BLaER1 treated with 17β-estradiol and CSF1 and Interleukin-3, amounts not matched to agents 10 nM and 100 nM (cell line): ENCODE measurements around the gene GRM4.

Experiments
- H3K27ac ChIP-seq, 11 experiments: shearing (Covaris generic); formaldehyde crosslinking; 2 replicates each; pipeline ENCODE4 v1.8.1; 2022
- H3K27me3 ChIP-seq, 11 experiments: shearing (Covaris generic); formaldehyde crosslinking; 2 replicates each; pipeline ENCODE4 v1.8.1; 2022
- H3K36me3 ChIP-seq, 11 experiments: shearing (Covaris generic); formaldehyde crosslinking; 2 replicates each; pipeline ENCODE4 v1.8.1; 2022
- H3K4me1 ChIP-seq, 10 experiments: shearing (Covaris generic); formaldehyde crosslinking; 2 replicates each; pipeline ENCODE4 v1.8.1; 2022
- H3K4me2 ChIP-seq, 11 experiments: shearing (Covaris generic); formaldehyde crosslinking; 2 replicates each; pipeline ENCODE4 v1.8.1; 2022
- H3K4me3 ChIP-seq, 10 experiments: shearing (Covaris generic); formaldehyde crosslinking; 2 replicates each; pipeline ENCODE4 v1.8.1; 2022
- H3K9ac ChIP-seq, 11 experiments: shearing (Covaris generic); formaldehyde crosslinking; 2 replicates each; pipeline ENCODE4 v1.8.1; 2022
- H3K9me3 ChIP-seq, 11 experiments: shearing (Covaris generic); formaldehyde crosslinking; replicated peaks in 1 of 11; 2 replicates each; pipeline ENCODE4 v1.8.1; 2022
- H4K20me1 ChIP-seq, 11 experiments: shearing (Covaris generic); formaldehyde crosslinking; 2 replicates each; pipeline ENCODE4 v1.8.1; 2022
- Cebpa-rat ChIP-seq, 11 experiments: shearing (Covaris generic); IDR thresholded peaks; 2 replicates each; pipeline ENCODE4 v1.8.1; 2022

Gene GRM4

DNA sequence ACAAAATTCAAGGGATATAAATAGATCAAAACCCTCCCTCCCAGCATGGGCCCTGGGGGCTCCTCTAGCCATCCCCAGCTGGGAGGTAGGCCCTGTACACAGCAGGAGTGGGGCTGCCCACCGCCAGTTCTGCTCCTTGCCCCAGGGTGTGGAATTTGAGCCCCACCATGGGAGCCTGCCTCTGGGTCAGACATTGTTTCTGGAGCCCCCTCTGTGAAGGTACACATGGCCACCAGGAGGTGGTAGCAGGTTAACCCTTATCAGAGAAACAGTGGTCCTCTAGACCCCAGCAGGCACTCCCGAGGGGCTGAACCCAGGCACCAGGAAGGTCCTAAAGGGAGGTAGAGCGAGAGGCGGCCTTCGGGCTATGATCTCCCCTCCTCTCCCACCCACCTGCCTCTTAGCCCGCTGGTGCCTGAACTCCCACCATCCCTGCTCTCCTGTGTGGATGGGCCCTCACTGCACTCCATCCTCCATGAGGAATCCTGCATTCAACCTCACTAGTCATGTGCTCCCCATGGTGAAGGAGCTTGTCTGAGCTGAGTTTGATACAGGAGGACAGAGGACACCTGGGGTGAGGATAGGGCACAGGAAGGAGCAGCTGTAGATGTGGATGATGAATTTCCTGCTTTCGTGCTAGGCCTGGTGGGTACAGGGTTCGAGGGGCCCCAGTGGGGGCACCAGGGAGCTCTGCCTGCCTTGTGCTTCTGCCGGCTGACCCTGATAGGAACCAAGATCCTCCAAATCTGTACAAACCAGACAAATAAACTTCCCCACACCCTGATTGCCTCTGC lies 114.9 kb downstream of the GRM4 start:
- H3K4me2 ChIP-seq: peak overlapping the region in 10 of 11 experiments; percentile 23 to 84 (median 70); a peak in 19 of 22 replicates
- H4K20me1 ChIP-seq: peaks cover 0 to 27% (median 0%) of the 10 kb centered on the region in 11 experiments; a peak in 3 of 22 replicates
- no peak overlapping the region for H3K4me3 ChIP-seq
- peak overlapping the region in 2 of 11 experiments; percentile 18 to 54; a peak in 2 of 22 replicates for H3K9ac ChIP-seq
- H3K27ac ChIP-seq: 0 out of 22 replicates have a peak overlapping the region, but pooled peaks of 2 of the 11 experiments have one; percentile 22 to 34
- no peaks in the 10 kb centered on the region for H3K27me3 ChIP-seq
- no peaks in the 10 kb centered on the region for H3K9me3 ChIP-seq
- H3K4me1 ChIP-seq: peaks cover 0 to 32% (median 25%) of the 10 kb centered on the region in 10 experiments; a peak in 17 of 20 replicates
- no peak for TF ChIP-seq Cebpa-rat (IDR thresholded peaks at IDR 0.05)
- H3K36me3 ChIP-seq: no peaks in the 10 kb centered on the region

DNA sequence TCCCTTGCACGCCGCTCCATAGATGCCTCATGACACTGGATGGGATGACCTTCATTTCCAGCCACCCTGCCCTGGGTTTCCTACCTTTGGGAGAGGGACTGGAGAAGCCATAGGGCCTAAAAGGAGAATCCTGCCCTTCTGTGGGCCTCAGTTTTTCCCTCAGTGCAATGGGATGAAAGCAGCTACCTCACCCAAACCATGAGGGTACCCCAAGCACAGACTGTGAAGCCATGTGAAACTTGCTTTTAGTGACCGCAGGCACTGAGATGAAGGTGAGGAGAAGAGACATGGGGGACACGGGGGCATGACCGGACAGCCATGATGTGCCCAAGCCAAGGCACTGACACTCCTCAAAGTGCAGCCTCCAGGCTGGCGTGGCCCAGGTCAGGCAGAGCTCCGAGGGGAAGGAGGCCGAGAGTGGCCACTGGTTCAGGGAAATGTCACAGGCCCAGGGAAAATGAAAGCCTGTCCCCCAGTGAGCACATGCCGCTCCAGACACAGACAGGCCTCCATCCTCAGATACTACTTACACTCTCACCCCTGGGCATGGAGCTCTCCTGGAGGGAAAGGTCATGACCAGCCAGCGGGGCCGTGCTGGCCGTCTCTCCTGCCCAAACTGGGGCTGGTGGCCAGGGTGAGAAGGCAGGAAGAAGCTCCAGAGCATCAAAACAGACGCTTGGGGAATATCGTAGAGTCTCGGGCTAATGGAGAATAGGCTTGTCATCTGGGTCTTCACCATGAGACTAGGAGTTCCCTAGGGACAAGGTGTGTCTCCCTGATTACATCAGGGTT lies 116.2 kb downstream of the GRM4 start:
- Histone ChIP-seq H3K4me3 (no peak overlapping the region), H3K9me3 (no peaks in the 10 kb centered on the region), H3K36me3 (no peaks in the 10 kb centered on the region), H4K20me1 (peaks cover 0 to 29% (median 0%) of the 10 kb centered on the region in 11 experiments; a peak in 3 of 22 replicates), H3K4me1 (peaks cover 0 to 44% (median 34%) of the 10 kb centered on the region in 10 experiments; a peak in 17 of 20 replicates), H3K9ac (no peak overlapping the region), H3K27me3 (no peaks in the 10 kb centered on the region), H3K27ac (no peak overlapping the region), H3K4me2 (peak overlapping the region in 6 of 11 experiments; percentile 61 to 84 (median 72); a peak in 11 of 22 replicates)
- TF ChIP-seq Cebpa-rat (IDR thresholded peaks at IDR 0.05): no peak

DNA sequence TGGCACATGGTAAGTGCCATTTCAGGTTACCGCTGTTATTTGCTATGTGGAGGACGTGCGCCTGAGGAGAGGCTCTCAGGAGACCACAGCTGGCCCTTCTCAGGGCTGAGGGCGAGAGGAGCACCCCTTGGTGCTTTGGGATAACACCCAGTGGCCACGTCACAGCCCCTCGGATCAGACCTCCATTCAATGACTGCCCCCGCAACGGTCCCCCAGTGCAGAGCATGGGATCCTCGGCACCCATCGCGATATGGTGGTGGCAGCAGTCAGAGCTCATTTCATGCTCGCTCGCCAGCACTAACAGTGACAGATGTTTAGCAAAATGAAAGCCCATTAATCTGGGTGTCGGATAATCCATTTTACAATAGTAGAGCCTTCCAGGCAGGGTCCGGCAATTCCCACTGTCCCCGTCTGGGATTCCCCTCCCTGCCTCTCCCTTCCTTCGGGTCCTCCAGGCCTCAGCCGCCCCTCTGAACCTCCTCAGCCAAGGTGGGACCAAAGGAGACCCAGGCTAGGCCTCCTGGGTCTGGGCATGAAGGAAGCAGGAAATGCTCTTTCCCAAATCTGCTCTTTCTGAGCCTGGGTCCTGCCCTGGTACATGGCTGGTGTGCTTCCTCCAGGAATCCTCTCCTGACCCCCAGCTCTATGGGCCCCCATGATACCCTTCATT lies 117.1 kb downstream of the GRM4 start:
- H3K9ac ChIP-seq: no peak overlapping the region
- no peak for TF ChIP-seq Cebpa-rat (IDR thresholded peaks at IDR 0.05)
- no peaks in the 10 kb centered on the region for H3K36me3 ChIP-seq
- peaks cover 0 to 44% (median 34%) of the 10 kb centered on the region in 10 experiments; a peak in 17 of 20 replicates for H3K4me1 ChIP-seq
- H3K4me3 ChIP-seq: no peak overlapping the region
- no peak overlapping the region for H3K4me2 ChIP-seq
- peaks cover 0 to 4% (median 0%) of the 10 kb centered on the region in 11 experiments; a peak in 2 of 22 replicates for H3K9me3 ChIP-seq
- H4K20me1 ChIP-seq: peaks cover 0 to 23% (median 0%) of the 10 kb centered on the region in 11 experiments; a peak in 3 of 22 replicates
- H3K27ac ChIP-seq: no peak overlapping the region
- no peaks in the 10 kb centered on the region for H3K27me3 ChIP-seq

DNA sequence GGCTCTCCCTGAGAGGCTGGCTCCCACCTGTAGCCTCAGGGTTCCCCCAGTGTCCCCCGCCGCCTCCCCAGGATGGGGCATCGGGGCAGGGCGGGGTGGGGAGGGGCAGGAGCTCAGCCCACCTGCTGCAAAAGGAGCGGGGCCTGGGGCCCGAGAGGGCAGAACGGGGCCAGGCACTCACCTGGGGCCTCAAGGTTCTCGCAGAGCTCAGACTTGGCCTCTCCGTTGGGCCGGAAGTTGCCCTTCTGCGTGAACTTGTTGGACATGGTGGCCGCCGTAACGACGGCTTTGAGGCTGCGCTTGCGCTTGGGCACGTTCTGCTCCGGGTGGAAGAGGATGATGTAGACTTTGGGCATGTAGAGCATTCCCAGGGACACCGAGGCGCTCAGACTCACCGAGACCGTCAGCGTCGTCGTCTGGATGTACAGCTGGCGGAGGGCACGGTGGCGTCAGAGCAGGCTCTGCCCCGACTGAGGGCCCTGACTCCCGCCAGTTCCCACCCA lies 117.9 kb downstream of the GRM4 start:
- Histone ChIP-seq H3K27me3 (no peaks in the 10 kb centered on the region), H3K4me1 (peaks cover 0 to 44% (median 34%) of the 10 kb centered on the region in 10 experiments; a peak in 17 of 20 replicates), H3K9ac (no peak overlapping the region), H3K27ac (no peak overlapping the region), H3K4me3 (no peak overlapping the region), H4K20me1 (peaks cover 0 to 20% (median 0%) of the 10 kb centered on the region in 11 experiments; a peak in 3 of 22 replicates), H3K4me2 (no peak overlapping the region), H3K9me3 (peaks cover 0 to 5% (median 0%) of the 10 kb centered on the region in 11 experiments; a peak in 2 of 22 replicates), H3K36me3 (no peaks in the 10 kb centered on the region)
- TF ChIP-seq Cebpa-rat (IDR thresholded peaks at IDR 0.05): no peak

DNA sequence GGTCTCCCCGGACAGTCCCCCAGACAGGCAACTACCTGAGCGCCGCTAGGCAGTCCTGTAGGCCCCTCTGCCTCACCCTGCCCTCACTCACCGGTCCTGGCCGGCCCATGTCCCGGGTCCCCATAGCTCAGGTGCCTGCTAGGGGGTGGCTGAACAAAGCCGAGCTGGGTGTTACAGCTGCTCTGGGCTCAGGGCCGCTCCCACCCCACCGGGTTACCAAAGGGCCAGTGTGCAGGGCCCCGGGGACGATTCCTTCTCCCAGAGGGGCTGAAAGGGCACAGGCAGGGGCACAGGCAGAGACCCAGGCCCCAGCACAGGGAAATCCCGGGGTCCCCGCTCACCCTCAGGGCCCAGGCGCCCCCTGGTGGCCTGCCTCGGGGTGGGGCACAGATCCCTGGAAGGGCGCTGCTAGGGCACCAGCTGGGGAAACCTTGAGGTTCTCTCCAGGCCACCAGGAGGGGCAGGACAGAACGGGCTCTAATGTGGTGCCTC lies 118.4 kb downstream of the GRM4 start:
- peaks cover 0 to 5% (median 0%) of the 10 kb centered on the region in 11 experiments; a peak in 2 of 22 replicates for H3K9me3 ChIP-seq
- H3K9ac ChIP-seq: no peak overlapping the region
- peaks cover 0 to 15% (median 0%) of the 10 kb centered on the region in 11 experiments; a peak in 3 of 22 replicates for H4K20me1 ChIP-seq
- no peak for TF ChIP-seq Cebpa-rat (IDR thresholded peaks at IDR 0.05)
- H3K4me3 ChIP-seq: no peak overlapping the region
- H3K4me1 ChIP-seq: peaks cover 0 to 39% (median 34%) of the 10 kb centered on the region in 10 experiments; a peak in 17 of 20 replicates
- H3K27me3 ChIP-seq: no peaks in the 10 kb centered on the region
- H3K36me3 ChIP-seq: no peaks in the 10 kb centered on the region
- H3K4me2 ChIP-seq: no peak overlapping the region
- H3K27ac ChIP-seq: no peak overlapping the region

GRCh38 chr6:34025861-34026260 lies 120.0 kb downstream of the GRM4 start:
- Histone ChIP-seq H3K9ac (no peak overlapping the region), H3K4me3 (no peak overlapping the region), H4K20me1 (peaks cover 0 to 18% (median 0%) of the 10 kb centered on the region in 11 experiments; a peak in 3 of 22 replicates), H3K36me3 (no peaks in the 10 kb centered on the region), H3K4me2 (peak overlapping the region in 3 of 11 experiments; percentile 27 to 48 (median 27); a peak in 4 of 22 replicates), H3K27ac (no peak overlapping the region), H3K27me3 (no peaks in the 10 kb centered on the region), H3K9me3 (peaks cover 0 to 5% (median 0%) of the 10 kb centered on the region in 11 experiments; a peak in 2 of 22 replicates), H3K4me1 (peaks cover 0 to 24% (median 19%) of the 10 kb centered on the region in 10 experiments; a peak in 16 of 20 replicates)
- TF ChIP-seq Cebpa-rat (IDR thresholded peaks at IDR 0.05): no peak

DNA sequence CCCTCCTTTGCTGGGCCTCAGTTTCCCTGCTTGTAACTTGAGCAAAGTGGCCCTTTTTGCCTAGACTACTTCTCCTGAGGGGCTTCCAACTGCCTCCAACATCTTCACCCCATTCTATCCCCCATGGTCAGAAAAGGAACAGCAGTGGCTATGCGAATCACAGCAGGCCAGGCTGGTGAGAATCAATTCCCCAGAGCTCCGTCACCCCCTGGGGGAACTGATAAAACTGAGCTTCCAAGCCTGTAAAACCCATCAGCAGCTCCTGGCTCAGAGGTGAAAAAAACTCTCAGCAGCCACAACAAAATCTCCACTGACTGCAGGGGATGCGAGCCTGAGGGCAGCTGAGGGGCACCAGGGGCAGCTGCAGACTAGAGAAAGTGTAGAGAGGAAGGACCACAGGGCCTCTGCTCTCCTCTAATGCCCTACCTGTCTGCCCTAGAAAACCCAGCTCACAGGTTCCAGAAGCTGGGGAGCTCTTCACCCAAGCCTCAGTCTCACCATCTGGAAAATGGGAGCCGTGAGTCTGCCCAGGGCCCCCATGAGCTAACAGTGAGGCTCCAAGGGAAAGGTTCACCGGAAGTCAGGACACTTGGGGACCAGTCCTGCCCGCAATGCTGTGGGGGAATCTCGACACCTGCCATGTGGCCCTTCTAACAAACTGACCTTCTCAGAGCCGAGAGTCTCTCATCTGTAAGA lies 120.6 kb downstream of the GRM4 start:
- Histone ChIP-seq H3K27me3 (no peaks in the 10 kb centered on the region), H3K4me1 (peaks cover 0 to 18% (median 13%) of the 10 kb centered on the region in 10 experiments; a peak in 13 of 20 replicates), H3K36me3 (no peaks in the 10 kb centered on the region), H4K20me1 (peaks cover 0 to 19% (median 0%) of the 10 kb centered on the region in 11 experiments; a peak in 3 of 22 replicates), H3K27ac (no peak overlapping the region), H3K4me2 (peak overlapping the region in 6 of 11 experiments; percentile 19 to 48 (median 30); a peak in 10 of 22 replicates), H3K9me3 (peaks cover 0 to 5% (median 0%) of the 10 kb centered on the region in 11 experiments; a peak in 2 of 22 replicates), H3K9ac (peak overlapping the region in 2 of 11 experiments; percentile 1 to 7; a peak in 1 of 22 replicates), H3K4me3 (no peak overlapping the region)
- no peak for TF ChIP-seq Cebpa-rat (IDR thresholded peaks at IDR 0.05)
